PC-3 (cell line): ENCODE results near the gene S1PR2. TPM values are rescaled to one million over a fixed set of nuclear protein-coding genes. Genes with fewer than 3 reads are reported as not detected.

Source experiments
- ATAC-seq: fragments of 200-7000 bp; cut with Tn5 transposase; 2 replicates; pipeline ENCODE4 v1.9.1; 2020; ENCODE audit warnings: mild to moderate bottlenecking, moderate library complexity
- BruUV-seq: library from RNA; stranded (reverse); fragments of 400-500 nt; replicated peaks from 2 replicates; lab custom pipeline; 2021; lab: Mats Ljungman, UMichigan
- CTCF ChIA-PET: fragments of 300-600 bp; sonication (Branson Sonifier 250); formaldehyde crosslinking; loops from one replicate; lab custom pipeline; 2022; ENCODE audit warnings: antibody characterized with exemption; lab: Charles Lee
- POLR2A ChIA-PET: fragments of 300-600 bp; sonication (Branson Sonifier 250); formaldehyde crosslinking; loops from one replicate; lab custom pipeline; 2022; ENCODE audit warnings: antibody characterized with exemption; ENCODE audit not compliant: unreplicated experiment; lab: Charles Lee
- DNase-seq: peaks from one replicate; pipeline ENCODE4 v3.0.0-alpha.2; 2015
- H2AFZ ChIP-seq: fragments of 300-600 bp; sonication (generic); 2 replicates; pipeline ENCODE4 v1.6.0; 2016; ENCODE audit warnings: antibody characterized with exemption, low read length
- H3F3A ChIP-seq: fragments of 300-600 bp; sonication (generic); one replicate; pipeline ENCODE4 v1.6.0; 2017; ENCODE audit warnings: antibody characterized with exemption, low read length, control low read depth, mild to moderate bottlenecking; ENCODE audit not compliant: unreplicated experiment
- H3K27ac ChIP-seq: fragments of 300-600 bp; sonication (generic); 2 replicates; pipeline ENCODE4 v1.5.1; 2016; ENCODE audit warnings: mild to moderate bottlenecking, low read length
- H3K27me3 ChIP-seq: fragments of 300-600 bp; sonication (generic); 2 replicates; pipeline ENCODE4 v1.6.1; 2016; ENCODE audit warnings: low read length, mixed read lengths
- H3K36me3 ChIP-seq: fragments of 300-600 bp; sonication (generic); 2 replicates; pipeline ENCODE4 v1.6.1; 2016; ENCODE audit warnings: low read depth, mixed run types, low read length, mixed read lengths
- H3K4me1 ChIP-seq: fragments of 300-600 bp; sonication (generic); 2 replicates; pipeline ENCODE4 v1.5.1; 2016; ENCODE audit warnings: low read length; ENCODE audit not compliant: insufficient read depth
- H3K4me2 ChIP-seq: fragments of 300-600 bp; sonication (generic); 2 replicates; pipeline ENCODE4 v1.6.0; 2016; ENCODE audit warnings: low read length
- H3K4me3 ChIP-seq: fragments of 300-600 bp; sonication (generic); 2 replicates; pipeline ENCODE4 v1.5.1; 2016; ENCODE audit warnings: mild to moderate bottlenecking, low read length, mixed read lengths
- H3K79me2 ChIP-seq: fragments of 300-600 bp; sonication (generic); 2 replicates; pipeline ENCODE4 v1.6.1; 2017; ENCODE audit warnings: low read length, mixed read lengths
- H3K9ac ChIP-seq: fragments of 300-600 bp; sonication (generic); 2 replicates; pipeline ENCODE4 v1.6.0; 2016; ENCODE audit warnings: mild to moderate bottlenecking, low read length
- H3K9me2 ChIP-seq: fragments of 300-600 bp; sonication (generic); replicated peaks from 2 replicates; pipeline ENCODE4 v1.6.1; 2016; ENCODE audit warnings: mixed run types, low read length, mixed read lengths
- H3K9me3 ChIP-seq: fragments of 300-600 bp; sonication (generic); 2 replicates; pipeline ENCODE4 v1.6.1; 2016; ENCODE audit warnings: low read length, mixed read lengths
- H4K20me1 ChIP-seq: fragments of 300-600 bp; sonication (generic); 2 replicates; pipeline ENCODE4 v1.6.1; 2016; ENCODE audit warnings: low read length, mixed read lengths
- CTCF ChIP-seq: fragments of 300-600 bp; sonication (generic); conservative IDR thresholded peaks from 2 replicates; pipeline ENCODE4 v1.5.1; 2017; ENCODE audit warnings: antibody characterized with exemption, low read depth, mild to moderate bottlenecking, low read length
- EZH2 ChIP-seq: fragments of 300-600 bp; sonication (generic); IDR thresholded peaks from one replicate; pipeline ENCODE4 v1.6.1; 2017; ENCODE audit warnings: antibody characterized with exemption, mild to moderate bottlenecking, low read length; ENCODE audit not compliant: unreplicated experiment
- EZH2phosphoT487 ChIP-seq: fragments of 300-600 bp; sonication (generic); IDR thresholded peaks from 2 replicates; pipeline ENCODE4 v1.6.1; 2018; ENCODE audit warnings: mild to moderate bottlenecking, antibody characterized with exemption, low read length, borderline replicate concordance
- intact Hi-C: fragments of 100-400 bp; cut with micrococcal nuclease; formaldehyde crosslinking; loops from 2 replicates; pipeline ENCODE4 v1.9.0; 2023
- total RNA-seq: library from RNA; depleted of rRNA; stranded (reverse); fragments of >200 nt; gene quantifications from 2 replicates; pipeline ENCODE4 v1.2.3, GENCODE V29; 2014

Gene S1PR2
- total RNA-seq, 1 experiment from 2014 or later, result 4.1 TPM

- peaks cover 42% of the 10 kb centered on the region for H3K36me3 ChIP-seq
- no peak overlapping the region for H3K27ac ChIP-seq
- H3F3A ChIP-seq, result peaks cover 4% of the 10 kb centered on the region
- DNase-seq (no peak), ATAC-seq (no peak)
- H2AFZ ChIP-seq, result no peak overlapping the region
- no peaks in the 10 kb centered on the region for H3K9me2 ChIP-seq
- no peak for TF ChIP-seq CTCF
- no peak for TF ChIP-seq EZH2
- TF ChIP-seq EZH2phosphoT487, result no peak
- no peaks in the 10 kb centered on the region for H4K20me1 ChIP-seq
- intact Hi-C loops, result loop anchor here (2.0 kb wide), 1 partner anchor 131 kb away; no protein-coding TSS in a partner anchor
- H3K9ac ChIP-seq, result no peak overlapping the region
- no TSS peak for BruUV-seq
- no peak overlapping the region for H3K4me3 ChIP-seq
- H3K4me1 ChIP-seq, result peaks cover 15% of the 10 kb centered on the region
- POLR2A ChIA-PET, result interaction anchor here (0.6 kb wide), 1 partner anchor 124 kb away, joined by 10 read pairs; no protein-coding TSS in a partner anchor
- no peak overlapping the region for H3K4me2 ChIP-seq
- CTCF ChIA-PET, result interaction anchor here (0.6 to 1.5 kb wide), 12 partner anchors 8 to 247 kb away, joined by 3 to 12 read pairs (median 4); partner anchors contain the start of gene TYK2
- H3K27me3 ChIP-seq, result no peaks in the 10 kb centered on the region
- H3K79me2 ChIP-seq, result peaks cover 14% of the 10 kb centered on the region
- no peaks in the 10 kb centered on the region for H3K9me3 ChIP-seq
These were observed 27.1 kb upstream of the S1PR2 start for GRCh38 chr19:10258080-10258710.

GRCh38 chr19:10256970-10257615 is 26.0 kb upstream of the S1PR2 start:
- Histone ChIP-seq H3K9me3 (no peaks in the 10 kb centered on the region), H3K27ac (no peak overlapping the region), H4K20me1 (no peaks in the 10 kb centered on the region), H3K4me2 (no peak overlapping the region), H3K9me2 (no peaks in the 10 kb centered on the region), H3F3A (peaks cover 4% of the 10 kb centered on the region), H3K4me1 (peaks cover 15% of the 10 kb centered on the region), H2AFZ (no peak overlapping the region), H3K36me3 (peaks cover 42% of the 10 kb centered on the region), H3K4me3 (no peak overlapping the region), H3K27me3 (no peaks in the 10 kb centered on the region), H3K79me2 (peaks cover 25% of the 10 kb centered on the region), H3K9ac (no peak overlapping the region)
- no peak for ATAC-seq
- ChIA-PET CTCF (interaction anchor here (0.7 kb wide), 1 partner anchor 12 kb away, joined by 3 read pairs; no protein-coding TSS in a partner anchor), POLR2A (no interaction called here)
- intact Hi-C loops, result no loop called here
- no TSS peak for BruUV-seq
- TF ChIP-seq EZH2 (no peak), CTCF (no peak), EZH2phosphoT487 (no peak)
- DNase-seq, result no peak

- POLR2A ChIA-PET, result no interaction called here
- intact Hi-C loops, result no loop called here
These were observed 25.4 kb upstream of the S1PR2 start for GRCh38 chr19:10256551-10256950.

More at GRCh38 chr19:10256551-10256950, 25.4 kb upstream of the S1PR2 start:
- Histone ChIP-seq H3K9me2 (no peaks in the 10 kb centered on the region), H3F3A (peaks cover 4% of the 10 kb centered on the region), H3K79me2 (peaks cover 27% of the 10 kb centered on the region), H3K27me3 (no peaks in the 10 kb centered on the region), H4K20me1 (no peaks in the 10 kb centered on the region), H3K4me3 (no peak overlapping the region), H2AFZ (no peak overlapping the region), H3K9ac (no peak overlapping the region), H3K36me3 (peaks cover 42% of the 10 kb centered on the region), H3K27ac (no peak overlapping the region), H3K4me2 (no peak overlapping the region), H3K4me1 (peaks cover 15% of the 10 kb centered on the region), H3K9me3 (no peaks in the 10 kb centered on the region)
- BruUV-seq, result no TSS peak
- CTCF ChIA-PET, result interaction anchor here (0.7 kb wide), 1 partner anchor 13 kb away, joined by 3 read pairs; no protein-coding TSS in a partner anchor
- no peak for ATAC-seq
- TF ChIP-seq CTCF (no peak), EZH2phosphoT487 (no peak), EZH2 (no peak)
- no peak for DNase-seq
